ENCODE data around the gene CCL19.

The CCL19 gene

GRCh38 chr9:34663303-34663605 lies 27.8 kb downstream of the CCL19 start:
- DNase-seq (ENCODE audit: low read depth) = no peak
- TF ChIP-seq CTCF (conservative IDR thresholded peaks at IDR 0.05; ENCODE audit: low read depth, low read length) = no peak
- no peak overlapping the region for H3K4me3 ChIP-seq (ENCODE audit: low read depth, low read length)

GRCh38 chr9:34662526-34663302 lies 28.4 kb downstream of the CCL19 start, which contains the start of gene CCL27:
TSS of gene CCL27 (minus strand) at chr9:34662657. CDS start at chr9:34662633, 24 bp downstream.
- TF ChIP-seq CTCF (conservative IDR thresholded peaks at IDR 0.05; ENCODE audit: low read depth, low read length) = no peak
- DNase-seq (ENCODE audit: low read depth) = no peak
- no peak within 1 kb of the TSS for H3K4me3 ChIP-seq (ENCODE audit: low read depth, low read length)

- TF ChIP-seq CTCF (conservative IDR thresholded peaks at IDR 0.05; ENCODE audit: low read depth, low read length) = no peak
- no peak for DNase-seq (ENCODE audit: low read depth)
- H3K4me3 ChIP-seq (ENCODE audit: low read depth, low read length) = no peak overlapping the region
These were observed 31.4 kb downstream of the CCL19 start for GRCh38 chr9:34659592-34660253.

- no peak for TF ChIP-seq CTCF (conservative IDR thresholded peaks at IDR 0.05; ENCODE audit: low read depth, low read length)
- no peak overlapping the region for H3K4me3 ChIP-seq (ENCODE audit: low read depth, low read length)
- no peak for DNase-seq (ENCODE audit: low read depth)
These were observed 32.6 kb downstream of the CCL19 start for GRCh38 chr9:34658461-34658860.

- no peak overlapping the region for H3K4me3 ChIP-seq (ENCODE audit: low read depth, low read length)
- TF ChIP-seq CTCF (conservative IDR thresholded peaks at IDR 0.05; ENCODE audit: low read depth, low read length) = no peak
- DNase-seq (ENCODE audit: low read depth) = no peak
These were observed 34.1 kb downstream of the CCL19 start for GRCh38 chr9:34656992-34657391.

GRCh38 chr9:34655394-34655793 lies 35.7 kb downstream of the CCL19 start:
- no peak overlapping the region for H3K4me3 ChIP-seq (ENCODE audit: low read depth, low read length)
- TF ChIP-seq CTCF (conservative IDR thresholded peaks at IDR 0.05; ENCODE audit: low read depth, low read length) = no peak
- no peak for DNase-seq (ENCODE audit: low read depth)

Data from choroid plexus epithelial cell (primary cell).